HCT116 (cell line): ENCODE measurements around the gene PTPRR.

Experiments
- POLR2A ChIP-seq: IDR thresholded peaks from 2 replicates; pipeline ENCODE4 v1.7.0; 2011; ENCODE audit warnings: borderline replicate concordance; ENCODE audit not compliant: insufficient read depth, insufficient read length; ENCODE audit errors: extremely low read depth
- SIN3A ChIP-seq: IDR thresholded peaks from 2 replicates; pipeline ENCODE4 v1.6.1; 2012; ENCODE audit warnings: low read depth
- YY1 ChIP-seq: IDR thresholded peaks from 2 replicates; pipeline ENCODE4 v1.6.1; 2011; ENCODE audit warnings: low read length, low read depth, moderate library complexity, mild to moderate bottlenecking; ENCODE audit not compliant: insufficient replicate concordance; ENCODE audit errors: extremely low read depth
- TF ChIP-seq, protein P1 (sequence below), 3 experiments: fragments of 200-600 bp in 1 of 3; sonication (generic) in 1 of 3; IDR thresholded peaks in 2 of 3; conservative IDR thresholded peaks in 1 of 3; 2 replicates each; pipeline ENCODE4 v1.5.1; 2012 to 2017; ENCODE audit warnings: low read depth in 2 of 3, low read length in 2 of 3, antibody characterized with exemption in 1 of 3, borderline replicate concordance in 1 of 3, control low read depth in 1 of 3, mild to moderate bottlenecking in 1 of 3, mixed read lengths in 1 of 3, mixed run types in 1 of 3, moderate library complexity in 1 of 3; ENCODE audit not compliant: insufficient read depth in 1 of 3

GRCh38 chr12:70609739-70610491, 310.6 kb downstream of the PTPRR start:
- TF ChIP-seq SIN3A: no peak
- TF ChIP-seq POLR2A: no peak
- no peak for TF ChIP-seq YY1
- TF ChIP-seq, protein P1, sequence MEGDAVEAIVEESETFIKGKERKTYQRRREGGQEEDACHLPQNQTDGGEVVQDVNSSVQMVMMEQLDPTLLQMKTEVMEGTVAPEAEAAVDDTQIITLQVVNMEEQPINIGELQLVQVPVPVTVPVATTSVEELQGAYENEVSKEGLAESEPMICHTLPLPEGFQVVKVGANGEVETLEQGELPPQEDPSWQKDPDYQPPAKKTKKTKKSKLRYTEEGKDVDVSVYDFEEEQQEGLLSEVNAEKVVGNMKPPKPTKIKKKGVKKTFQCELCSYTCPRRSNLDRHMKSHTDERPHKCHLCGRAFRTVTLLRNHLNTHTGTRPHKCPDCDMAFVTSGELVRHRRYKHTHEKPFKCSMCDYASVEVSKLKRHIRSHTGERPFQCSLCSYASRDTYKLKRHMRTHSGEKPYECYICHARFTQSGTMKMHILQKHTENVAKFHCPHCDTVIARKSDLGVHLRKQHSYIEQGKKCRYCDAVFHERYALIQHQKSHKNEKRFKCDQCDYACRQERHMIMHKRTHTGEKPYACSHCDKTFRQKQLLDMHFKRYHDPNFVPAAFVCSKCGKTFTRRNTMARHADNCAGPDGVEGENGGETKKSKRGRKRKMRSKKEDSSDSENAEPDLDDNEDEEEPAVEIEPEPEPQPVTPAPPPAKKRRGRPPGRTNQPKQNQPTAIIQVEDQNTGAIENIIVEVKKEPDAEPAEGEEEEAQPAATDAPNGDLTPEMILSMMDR (IDR thresholded peaks at IDR 0.05 in 2 of 3, conservative IDR thresholded peaks at IDR 0.05 in 1 of 3; ENCODE audit: borderline replicate concordance in 1 of 3, insufficient read depth in 1 of 3, low read depth in 2 of 3, low read length in 2 of 3): no peak
